Measurements from ENCODE around the gene ATG14.
"Not testable (repeated sequence)": the region's sequence is repeated elsewhere in the genome, so short reads cannot be mapped to it uniquely, and the experiment has no call there.

Gene ATG14

GRCh38 chr14:55433880-55434804 lies 22.5 kb upstream of the ATG14 start:
- no peak for DNase-seq (ENCODE audit: low spot score)

- no peak for DNase-seq (ENCODE audit: low spot score)
These were observed 21.0 kb upstream of the ATG14 start for GRCh38 chr14:55432628-55433027.

DNA sequence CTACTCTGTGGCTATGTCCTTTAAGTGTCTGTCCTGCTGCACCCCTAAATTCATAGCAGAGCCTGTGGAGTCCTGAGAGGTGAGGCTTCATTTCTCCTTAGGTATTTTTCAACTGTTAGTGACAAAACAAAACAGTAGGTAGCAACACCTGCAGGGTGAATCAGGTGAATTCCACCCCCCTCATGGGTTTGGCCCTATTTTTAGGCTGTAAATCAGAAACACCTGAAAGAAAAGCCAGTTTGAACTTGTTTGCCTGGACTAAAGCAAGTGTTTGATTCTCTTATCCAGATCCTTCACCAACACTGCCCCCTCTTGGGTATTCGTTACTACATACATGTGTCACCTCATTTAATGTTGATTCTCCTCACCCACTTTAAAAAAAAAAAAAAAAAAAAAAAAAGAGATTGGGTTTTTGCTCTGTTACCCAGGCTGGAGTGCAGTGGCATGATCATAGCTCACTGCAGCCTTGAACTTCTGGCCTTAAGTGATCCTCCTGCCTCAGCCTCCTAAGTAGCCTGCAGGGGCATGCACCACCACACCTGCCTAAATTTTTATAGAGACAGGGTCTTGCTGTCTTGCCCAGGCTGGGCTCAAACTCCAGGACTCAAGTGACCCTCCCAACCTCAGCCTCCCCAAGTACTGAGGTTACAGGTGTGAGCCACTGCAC lies 18.5 kb upstream of the ATG14 start:
- DNase-seq (ENCODE audit: low spot score), result no peak

GRCh38 chr14:55427439-55427838 lies 15.8 kb upstream of the ATG14 start:
- DNase-seq (ENCODE audit: low spot score), result no peak

DNA sequence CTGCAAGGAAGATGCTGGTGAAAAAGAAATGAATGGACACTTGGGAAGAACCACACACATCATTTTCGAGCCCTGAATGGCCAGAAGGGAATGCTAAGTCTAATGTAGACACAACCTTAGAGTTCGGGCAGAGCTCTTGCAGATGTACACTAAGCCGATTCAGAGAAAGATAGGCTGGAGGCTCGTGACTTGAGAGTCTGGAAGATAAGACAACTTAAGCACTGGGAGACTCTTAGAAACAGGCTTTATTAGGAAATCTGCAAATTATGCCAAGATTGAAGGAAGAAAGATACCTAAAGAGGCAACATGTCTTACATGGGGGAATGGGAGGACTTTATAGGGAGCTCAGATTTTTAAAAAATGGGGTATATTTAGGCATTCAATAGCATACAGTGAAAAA lies 15.3 kb upstream of the ATG14 start:
- no peak for DNase-seq (ENCODE audit: low spot score)

DNA sequence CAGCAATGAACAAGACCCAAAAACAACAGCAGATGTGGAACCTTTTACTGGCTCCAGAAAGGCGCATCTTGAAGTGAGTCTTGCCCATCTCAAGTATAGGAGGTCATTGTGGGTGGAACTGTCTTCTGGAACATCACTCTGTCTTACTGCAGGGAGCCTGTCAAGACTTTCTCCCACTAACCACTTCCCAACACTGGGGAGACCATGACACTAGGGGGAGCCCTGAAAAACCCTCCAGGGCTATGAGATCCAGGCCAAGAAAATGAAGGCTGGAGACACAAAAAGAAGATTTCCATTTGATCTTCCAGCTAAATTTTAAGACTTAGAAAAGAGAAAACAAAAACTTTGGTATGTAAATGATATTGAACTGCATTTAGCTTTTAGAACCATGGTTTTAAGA lies 13.5 kb upstream of the ATG14 start:
- DNase-seq (ENCODE audit: low spot score), result no peak

DNA sequence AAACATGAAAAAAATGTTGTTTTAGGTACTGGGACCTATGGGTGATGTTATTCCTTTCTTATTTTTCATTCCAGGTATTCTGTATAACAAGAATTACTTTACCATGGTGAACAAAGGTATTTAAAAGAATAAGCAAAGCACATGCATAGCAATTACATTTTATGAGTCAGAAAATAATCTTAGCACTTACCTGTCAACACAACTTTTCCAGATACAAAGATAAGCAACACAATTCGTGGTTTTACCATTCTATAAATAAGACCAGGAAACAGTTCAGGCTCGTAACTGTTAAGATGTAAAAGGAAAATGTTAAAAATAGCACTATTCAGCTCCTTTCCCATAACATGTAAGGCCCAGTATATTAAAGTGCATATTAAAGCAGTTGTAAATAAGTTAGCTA lies 12.3 kb upstream of the ATG14 start:
- no peak for DNase-seq (ENCODE audit: low spot score)

DNA sequence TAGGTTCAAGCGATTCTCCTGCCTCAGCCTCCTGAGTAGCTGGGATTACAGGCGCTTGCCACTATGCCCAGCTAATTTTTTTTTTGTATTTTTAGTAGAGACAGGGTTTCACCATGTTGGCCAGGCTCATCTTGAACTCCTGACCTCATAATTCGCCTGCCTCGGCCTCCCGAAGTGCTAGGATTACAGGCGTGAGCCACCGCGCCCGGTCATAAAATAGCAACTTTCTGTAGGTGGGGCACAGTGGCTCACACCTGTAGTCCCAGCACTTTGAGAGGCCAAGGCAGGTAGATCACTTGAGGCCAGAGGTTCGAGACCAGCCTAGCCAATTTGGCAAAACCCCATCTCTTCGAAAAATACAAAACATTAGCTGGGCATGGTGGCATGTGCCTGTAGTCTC lies 10.7 kb upstream of the ATG14 start:
- not testable (repeated sequence) for DNase-seq (ENCODE audit: low spot score)

- DNase-seq (ENCODE audit: low spot score), result no peak
These were observed 8.0 kb upstream of the ATG14 start for GRCh38 chr14:55419663-55420062.

DNA sequence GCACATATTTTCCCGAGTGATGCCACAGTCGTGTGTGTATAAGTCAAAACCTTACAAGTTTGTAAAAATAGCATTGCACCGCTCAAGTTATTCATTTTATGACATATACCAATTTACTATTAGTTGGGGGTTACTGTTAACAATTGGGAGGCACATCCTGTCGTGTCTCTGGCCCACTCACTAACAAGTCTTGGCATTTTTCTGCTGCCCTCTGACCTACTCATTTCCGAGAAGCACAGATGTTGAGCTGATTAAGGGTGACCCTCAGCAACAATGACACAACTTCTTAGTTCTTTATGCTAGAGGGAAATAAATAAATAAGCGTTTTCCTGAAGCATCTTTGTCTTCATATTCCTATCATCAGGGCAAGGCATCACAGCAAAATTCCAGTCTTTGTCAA lies 6.8 kb upstream of the ATG14 start:
- DNase-seq (ENCODE audit: low spot score), result no peak

GRCh38 chr14:55417955-55418354 lies 6.3 kb upstream of the ATG14 start:
- DNase-seq (ENCODE audit: low spot score), result no peak

- DNase-seq (ENCODE audit: low spot score), result no peak
These were observed 5.2 kb upstream of the ATG14 start for GRCh38 chr14:55416866-55417265.

GRCh38 chr14:55414551-55414950 lies 2.9 kb upstream of the ATG14 start:
- no peak for DNase-seq (ENCODE audit: low spot score)

- no peak for DNase-seq (ENCODE audit: low spot score)
These were observed 1.0 kb upstream of the ATG14 start for GRCh38 chr14:55412676-55413075.

GRCh38 chr14:55410876-55411275 lies 754 bp downstream of the ATG14 start:
- DNase-seq (ENCODE audit: low spot score), result no peak

GRCh38 chr14:55404173-55404854 lies 7.3 kb downstream of the ATG14 start:
- no peak for DNase-seq (ENCODE audit: low spot score)

GRCh38 chr14:55401751-55402150 lies 9.9 kb downstream of the ATG14 start:
- DNase-seq (ENCODE audit: low spot score), result no peak

DNA sequence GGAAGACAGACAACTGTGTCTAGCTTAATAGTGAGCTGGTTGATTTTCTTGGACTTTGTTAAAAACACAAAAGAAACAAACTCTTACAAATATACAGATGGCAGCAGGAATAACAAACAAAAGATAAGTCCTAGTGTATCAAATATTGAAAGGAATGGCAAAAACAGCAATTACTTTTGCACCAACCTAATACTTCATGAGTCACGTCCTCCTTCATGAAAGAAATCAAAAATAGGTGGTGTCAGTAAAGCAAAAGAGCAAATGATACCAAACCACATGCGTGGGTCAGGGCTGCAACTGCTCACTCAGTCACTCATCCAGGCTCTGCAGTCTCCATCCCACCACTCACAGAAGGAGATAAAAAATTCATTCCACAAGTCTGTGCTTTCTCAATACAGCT lies 11.8 kb downstream of the ATG14 start:
- DNase-seq (ENCODE audit: low spot score), result no peak

GRCh38 chr14:55399183-55399582 lies 12.4 kb downstream of the ATG14 start:
- DNase-seq (ENCODE audit: low spot score), result no peak

- no peak for DNase-seq (ENCODE audit: low spot score)
These were observed 13.0 kb downstream of the ATG14 start for GRCh38 chr14:55398679-55399078.

DNA sequence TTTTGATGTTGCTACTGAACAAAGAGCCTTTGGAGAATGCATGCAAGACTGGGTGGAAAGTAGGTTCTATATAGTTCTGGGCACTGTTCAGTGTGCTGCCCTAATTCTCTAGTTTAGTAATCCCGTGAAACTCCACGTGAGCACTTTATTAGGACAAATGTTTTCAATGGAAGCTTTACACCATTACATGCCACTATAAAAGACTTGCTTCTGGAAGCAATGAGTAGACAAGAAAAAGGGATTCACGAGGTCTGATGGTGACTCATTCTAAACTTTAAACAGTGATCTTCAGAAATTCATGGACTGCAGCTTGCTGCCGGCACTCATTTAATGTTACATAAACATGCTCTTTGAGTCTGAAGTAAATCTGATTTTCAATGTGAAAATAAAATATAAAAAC lies 22.3 kb downstream of the ATG14 start:
- no peak for DNase-seq (ENCODE audit: low spot score)

GRCh38 chr14:55388160-55388559 lies 23.5 kb downstream of the ATG14 start:
- no peak for DNase-seq (ENCODE audit: low spot score)

DNA sequence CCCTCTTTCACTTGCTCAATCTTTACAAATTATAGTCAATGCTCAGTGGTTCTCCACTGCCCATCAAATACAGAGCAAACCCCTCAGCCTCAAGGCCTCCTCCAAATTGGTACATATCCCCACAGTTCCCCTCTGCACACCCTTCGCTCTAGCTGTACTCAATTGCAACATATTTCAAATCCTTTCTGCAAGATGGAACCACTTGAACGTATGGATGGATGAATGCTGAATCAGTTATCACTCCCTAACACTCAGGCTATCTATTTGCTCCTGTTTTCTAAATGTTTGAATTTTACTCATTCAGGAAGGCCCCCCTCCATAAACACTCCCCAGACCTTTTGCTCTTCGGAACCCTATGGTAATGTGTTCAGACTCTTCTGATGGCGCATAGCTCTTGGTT lies 24.5 kb downstream of the ATG14 start:
- no peak for DNase-seq (ENCODE audit: low spot score)

Measured in left forelimb (tissue), 1 donor.